Measurements from ENCODE around the gene FRAT2. TPM values are rescaled to one million over a fixed set of nuclear protein-coding genes. Genes with fewer than 3 reads are reported as not detected.

The FRAT2 gene
- total and polyA plus RNA-seq, 2 of the 13 experiments (the other 11 are each of a cell fraction or from before 2014, with no cell fraction given) = 7.2 to 14.1 TPM

DNA sequence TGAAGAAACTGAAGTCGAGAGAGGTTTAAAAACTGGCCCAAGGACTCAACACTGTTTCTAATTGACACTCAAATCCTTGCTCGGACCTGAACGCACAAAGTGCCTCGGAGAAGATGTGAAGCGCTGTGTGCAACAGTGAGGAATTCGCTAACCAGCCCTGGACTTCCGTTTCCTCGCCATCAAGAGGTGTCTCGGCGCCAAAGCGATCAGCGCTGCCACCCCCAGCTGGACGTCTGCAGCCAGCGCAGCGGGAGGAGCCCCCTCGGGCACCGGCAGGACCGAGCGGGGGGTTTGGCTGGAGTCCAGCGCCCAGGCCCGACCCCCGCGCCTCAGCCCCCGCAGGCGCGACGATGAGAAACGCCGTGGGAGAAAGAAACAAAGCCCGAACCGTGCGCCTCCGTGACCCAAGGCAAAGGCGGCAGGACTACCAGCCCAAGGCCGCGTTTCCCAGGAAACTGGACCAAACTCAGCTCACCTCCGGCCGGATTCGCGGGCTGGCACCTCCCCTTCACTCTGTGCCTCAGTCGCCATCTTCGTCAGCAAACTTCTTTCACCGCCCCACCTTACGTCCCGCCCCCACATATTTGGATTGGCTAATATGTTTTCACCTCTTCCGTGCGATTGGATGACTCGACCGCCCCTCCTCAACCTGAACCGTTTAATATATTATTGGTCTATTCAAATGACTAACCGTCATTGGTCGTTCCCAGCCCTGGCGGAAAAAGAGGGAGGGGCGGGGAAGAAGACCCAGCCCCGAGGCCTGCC, 42.2 kb downstream of the FRAT2 start, which contains the start of gene ARHGAP19 (continued):
- TF ChIP-seq, protein P1, sequence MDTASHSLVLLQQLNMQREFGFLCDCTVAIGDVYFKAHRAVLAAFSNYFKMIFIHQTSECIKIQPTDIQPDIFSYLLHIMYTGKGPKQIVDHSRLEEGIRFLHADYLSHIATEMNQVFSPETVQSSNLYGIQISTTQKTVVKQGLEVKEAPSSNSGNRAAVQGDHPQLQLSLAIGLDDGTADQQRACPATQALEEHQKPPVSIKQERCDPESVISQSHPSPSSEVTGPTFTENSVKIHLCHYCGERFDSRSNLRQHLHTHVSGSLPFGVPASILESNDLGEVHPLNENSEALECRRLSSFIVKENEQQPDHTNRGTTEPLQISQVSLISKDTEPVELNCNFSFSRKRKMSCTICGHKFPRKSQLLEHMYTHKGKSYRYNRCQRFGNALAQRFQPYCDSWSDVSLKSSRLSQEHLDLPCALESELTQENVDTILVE (CRISPR knock-in tag; IDR thresholded peaks at IDR 0.05) = peak; percentile 90
- TF ChIP-seq, protein P2, sequence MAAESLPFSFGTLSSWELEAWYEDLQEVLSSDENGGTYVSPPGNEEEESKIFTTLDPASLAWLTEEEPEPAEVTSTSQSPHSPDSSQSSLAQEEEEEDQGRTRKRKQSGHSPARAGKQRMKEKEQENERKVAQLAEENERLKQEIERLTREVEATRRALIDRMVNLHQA (CRISPR knock-in tag; IDR thresholded peaks at IDR 0.05) = no peak
- TF ChIP-seq HDAC2 (CRISPR knock-in tag; IDR thresholded peaks at IDR 0.05) (peak; percentile 42; the same call in 1 of the 2 replicates), ZFP1 (CRISPR knock-in tag; IDR thresholded peaks at IDR 0.05) (0 out of 2 replicates have a peak, but pooled peaks have one; percentile 8), PHF20 (CRISPR knock-in tag; IDR thresholded peaks at IDR 0.05) (peak; percentile 57), PPARG (CRISPR knock-in tag; conservative IDR thresholded peaks at IDR 0.05) (0 out of 2 replicates have a peak, but pooled peaks have one; percentile 29), ASH2L (IDR thresholded peaks at IDR 0.05; ENCODE audit: insufficient read length, low read depth, low read length) (peak; percentile 86), ZKSCAN5 (CRISPR knock-in tag; IDR thresholded peaks at IDR 0.05) (no peak), NFYB (CRISPR knock-in tag; IDR thresholded peaks at IDR 0.05) (peak; percentile 99), ZNF598 (CRISPR knock-in tag; IDR thresholded peaks at IDR 0.05; ENCODE audit: borderline replicate concordance) (peak; percentile 95; the same call in 1 of the 2 replicates), ZNF572 (CRISPR knock-in tag; IDR thresholded peaks at IDR 0.05) (0 out of 2 replicates have a peak, but pooled peaks have one; percentile 19), ZMYM2 (CRISPR knock-in tag; IDR thresholded peaks at IDR 0.05) (0 out of 2 replicates have a peak, but pooled peaks have one; percentile 49), DPF2 (CRISPR knock-in tag; IDR thresholded peaks at IDR 0.05; ENCODE audit: borderline replicate concordance, low read depth) (no peak), ZMAT3 (CRISPR knock-in tag; conservative IDR thresholded peaks at IDR 0.05) (peak; percentile 55; the same call in 1 of the 2 replicates), SNAI1 (CRISPR knock-in tag; IDR thresholded peaks at IDR 0.05; ENCODE audit: borderline replicate concordance) (0 out of 2 replicates have a peak, but pooled peaks have one; percentile 45), NFATC3 (CRISPR knock-in tag; IDR thresholded peaks at IDR 0.05) (0 out of 2 replicates have a peak, but pooled peaks have one; percentile 66), ZSCAN21 (CRISPR knock-in tag; IDR thresholded peaks at IDR 0.05; ENCODE audit: borderline replicate concordance) (peak; percentile 53; the same call in 1 of the 2 replicates), ZBTB20 (CRISPR knock-in tag; IDR thresholded peaks at IDR 0.05; ENCODE audit: borderline replicate concordance, low read depth) (peak; percentile 64; the same call in 1 of the 2 replicates)
- TF ChIP-seq, protein P3, sequence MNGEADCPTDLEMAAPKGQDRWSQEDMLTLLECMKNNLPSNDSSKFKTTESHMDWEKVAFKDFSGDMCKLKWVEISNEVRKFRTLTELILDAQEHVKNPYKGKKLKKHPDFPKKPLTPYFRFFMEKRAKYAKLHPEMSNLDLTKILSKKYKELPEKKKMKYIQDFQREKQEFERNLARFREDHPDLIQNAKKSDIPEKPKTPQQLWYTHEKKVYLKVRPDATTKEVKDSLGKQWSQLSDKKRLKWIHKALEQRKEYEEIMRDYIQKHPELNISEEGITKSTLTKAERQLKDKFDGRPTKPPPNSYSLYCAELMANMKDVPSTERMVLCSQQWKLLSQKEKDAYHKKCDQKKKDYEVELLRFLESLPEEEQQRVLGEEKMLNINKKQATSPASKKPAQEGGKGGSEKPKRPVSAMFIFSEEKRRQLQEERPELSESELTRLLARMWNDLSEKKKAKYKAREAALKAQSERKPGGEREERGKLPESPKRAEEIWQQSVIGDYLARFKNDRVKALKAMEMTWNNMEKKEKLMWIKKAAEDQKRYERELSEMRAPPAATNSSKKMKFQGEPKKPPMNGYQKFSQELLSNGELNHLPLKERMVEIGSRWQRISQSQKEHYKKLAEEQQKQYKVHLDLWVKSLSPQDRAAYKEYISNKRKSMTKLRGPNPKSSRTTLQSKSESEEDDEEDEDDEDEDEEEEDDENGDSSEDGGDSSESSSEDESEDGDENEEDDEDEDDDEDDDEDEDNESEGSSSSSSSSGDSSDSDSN (CRISPR knock-in tag; IDR thresholded peaks at IDR 0.05) = peak; percentile 93
- TF ChIP-seq, protein P4, sequence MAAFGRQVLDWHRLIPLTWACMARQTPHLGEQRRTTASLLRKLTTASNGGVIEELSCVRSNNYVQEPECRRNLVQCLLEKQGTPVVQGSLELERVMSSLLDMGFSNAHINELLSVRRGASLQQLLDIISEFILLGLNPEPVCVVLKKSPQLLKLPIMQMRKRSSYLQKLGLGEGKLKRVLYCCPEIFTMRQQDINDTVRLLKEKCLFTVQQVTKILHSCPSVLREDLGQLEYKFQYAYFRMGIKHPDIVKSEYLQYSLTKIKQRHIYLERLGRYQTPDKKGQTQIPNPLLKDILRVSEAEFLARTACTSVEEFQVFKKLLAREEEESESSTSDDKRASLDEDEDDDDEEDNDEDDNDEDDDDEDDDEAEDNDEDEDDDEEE (CRISPR knock-in tag; IDR thresholded peaks at IDR 0.05) = peak; percentile 24; the same call in 1 of the 2 replicates
